ENCODE results near the gene DAPK1. TPM values are rescaled to one million over a fixed set of nuclear protein-coding genes. Genes with fewer than 3 reads are reported as not detected.

The DAPK1 gene
- total and polyA plus RNA-seq, 10 of the 15 experiments (the other 5 are each of a cell fraction or from before 2014, with no cell fraction given) = 8.2 to 94.7 (median 51.6) TPM

GRCh38 chr9:87699835-87700234, 202.2 kb downstream of the DAPK1 start:
- intact Hi-C loops (cut with micrococcal nuclease; ENCODE audit: unreplicated experiment) = no loop called here
- RAD21 ChIA-PET (ENCODE audit: unreplicated experiment) = no interaction called here
- H4K20me1 ChIP-seq (ENCODE audit: control insufficient read depth, insufficient read depth) = no peaks in the 10 kb centered on the region
- WGBS (ENCODE audit: insufficient coverage, insufficient replicate concordance, low lambda C conversion rate, missing lambda C conversion rate) = 58% methylated on average over 4 of the region's 4 CpGs
- in situ Hi-C loops (cut with MboI) = no loop called here
- H3K4me2 ChIP-seq (ENCODE audit: control insufficient read depth, insufficient read depth) = no peak overlapping the region
- H3K4me1 ChIP-seq (ENCODE audit: control insufficient read depth, insufficient read depth, low read length) = no peaks in the 10 kb centered on the region
- H2AFZ ChIP-seq (ENCODE audit: control insufficient read depth, low read depth, low read length) = no peak overlapping the region
- POLR2A ChIA-PET = no interaction called here
- H3K27me3 ChIP-seq (replicated peaks in 1 of 2; ENCODE audit: control insufficient read depth in 2 of 2, insufficient read depth in 2 of 2, low read length in 1 of 2) = no peaks in the 10 kb centered on the region
- no peaks in the 10 kb centered on the region for H3K79me2 ChIP-seq (ENCODE audit: control insufficient read depth, insufficient read depth, low read length)
- TF ChIP-seq FOXM1 (IDR thresholded peaks at IDR 0.05; ENCODE audit: low read depth, low read length) (no peak), RFX5 (IDR thresholded peaks at IDR 0.05; ENCODE audit: low read depth, low read length) (no peak), ATF3 (IDR thresholded peaks at IDR 0.05; ENCODE audit: borderline replicate concordance, extremely low read depth, low read depth, low read length) (no peak), TCF12 (IDR thresholded peaks at IDR 0.05; ENCODE audit: low read depth, low read length) (no peak), ATF7 (IDR thresholded peaks at IDR 0.05; ENCODE audit: low read depth) (no peak), NFYB (IDR thresholded peaks at IDR 0.05; ENCODE audit: insufficient read depth, low read depth, low read length) (no peak), BHLHE40 (IDR thresholded peaks at IDR 0.05; ENCODE audit: borderline replicate concordance in 1 of 2, low read depth in 2 of 2, low read length in 1 of 2) (no peak), USF1 (IDR thresholded peaks at IDR 0.05; ENCODE audit: borderline replicate concordance, extremely low read length, insufficient read depth, low read depth, low read length) (no peak), CEBPZ (IDR thresholded peaks at IDR 0.05; ENCODE audit: low read depth, low read length) (no peak), GATAD2B (conservative IDR thresholded peaks at IDR 0.05; ENCODE audit: low read depth) (no peak), MEF2B (IDR thresholded peaks at IDR 0.05; ENCODE audit: partially characterized antibody, poor library complexity, severe bottlenecking) (no peak), SPI1 (IDR thresholded peaks at IDR 0.05; ENCODE audit: borderline replicate concordance, insufficient read depth, low read depth, low read length) (no peak)
- no peaks in the 10 kb centered on the region for H3K9me3 ChIP-seq (replicated peaks; ENCODE audit: control insufficient read depth, insufficient read depth, low read length)
- ATAC-seq = no peak
- CTCF ChIA-PET = no interaction called here
- DNase-seq (ENCODE audit: low read depth, low spot score) = no peak
- SMC1A ChIA-PET (ENCODE audit: uncharacterized antibody, unreplicated experiment) = interaction anchor here (0.9 to 1.2 kb wide), 3 partner anchors 10 to 142 kb away, joined by 3 read pairs; no protein-coding TSS in a partner anchor
- H3K36me3 ChIP-seq (ENCODE audit: control insufficient read depth in 2 of 2, insufficient read depth in 2 of 2, low read length in 1 of 2) = peaks cover 9 to 11% of the 10 kb centered on the region in 2 experiments; a peak in 3 of 4 replicates
- H3K4me3 ChIP-seq = no peak overlapping the region
- H3K27ac ChIP-seq (ENCODE audit: control insufficient read depth, insufficient read depth) = no peak overlapping the region
- FAIRE-seq = no peak
- H3K9ac ChIP-seq (ENCODE audit: control insufficient read depth, insufficient read depth, low read length) = no peak overlapping the region
- BruUV-seq (replicated peaks) = no TSS peak
